ENCODE data around the gene MRPS18A.
"Not testable (repeated sequence)": the region's sequence is repeated elsewhere in the genome, so short reads cannot be mapped to it uniquely, and the experiment has no call there.

MRPS18A gene

DNA sequence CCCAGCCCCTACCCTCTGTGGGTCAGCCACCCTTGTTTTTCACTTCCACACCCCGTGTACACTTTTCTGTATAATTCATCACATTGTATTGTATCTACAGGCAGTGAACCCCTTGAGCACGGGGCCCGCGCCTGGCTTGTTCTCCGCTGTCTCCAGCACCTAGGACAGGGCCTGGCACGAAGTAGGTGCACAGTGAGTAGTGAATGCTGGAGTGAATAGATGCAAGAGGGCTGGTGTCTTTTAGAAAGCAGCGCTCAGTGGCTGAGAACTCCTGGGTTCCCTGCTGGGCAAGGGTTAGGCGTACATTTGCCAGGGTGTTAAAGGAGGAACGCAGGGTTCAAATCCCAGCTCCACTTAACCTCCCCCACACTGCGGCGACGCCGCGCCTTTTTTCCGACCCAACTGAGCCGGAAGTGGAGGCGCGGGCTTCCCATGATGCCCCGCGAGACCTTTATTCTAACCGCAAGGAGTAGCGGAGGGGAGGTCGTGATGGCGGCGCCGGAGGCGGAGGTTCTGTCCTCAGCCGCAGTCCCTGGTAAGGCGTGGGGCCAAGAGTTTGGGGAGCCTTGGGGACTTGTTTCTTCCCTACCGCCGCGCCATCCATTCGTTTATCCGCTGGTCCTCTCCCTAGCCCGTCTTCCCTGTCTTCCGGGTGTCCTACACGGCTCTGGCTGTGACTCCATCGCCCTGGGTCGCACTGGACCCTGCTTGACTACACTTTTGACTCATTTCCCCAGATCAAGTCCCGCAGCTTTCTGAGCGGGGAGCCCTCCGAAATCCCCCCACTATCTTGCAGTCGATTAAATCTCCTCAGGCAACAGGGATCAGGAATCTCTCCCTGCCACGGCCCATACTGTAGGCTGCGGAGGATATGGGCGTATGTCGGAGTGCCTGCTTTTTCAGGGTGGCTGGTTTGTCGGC lies 51.9 kb downstream of the MRPS18A start, which contains the start of gene MAD2L1BP:
TSS of gene MAD2L1BP (plus strand) at position 454 of the 921 bp plus-strand sequence. CDS start at position 490, 36 bp downstream.
- peak; percentile 64 for DNase-seq (ENCODE audit: low spot score)

DNA sequence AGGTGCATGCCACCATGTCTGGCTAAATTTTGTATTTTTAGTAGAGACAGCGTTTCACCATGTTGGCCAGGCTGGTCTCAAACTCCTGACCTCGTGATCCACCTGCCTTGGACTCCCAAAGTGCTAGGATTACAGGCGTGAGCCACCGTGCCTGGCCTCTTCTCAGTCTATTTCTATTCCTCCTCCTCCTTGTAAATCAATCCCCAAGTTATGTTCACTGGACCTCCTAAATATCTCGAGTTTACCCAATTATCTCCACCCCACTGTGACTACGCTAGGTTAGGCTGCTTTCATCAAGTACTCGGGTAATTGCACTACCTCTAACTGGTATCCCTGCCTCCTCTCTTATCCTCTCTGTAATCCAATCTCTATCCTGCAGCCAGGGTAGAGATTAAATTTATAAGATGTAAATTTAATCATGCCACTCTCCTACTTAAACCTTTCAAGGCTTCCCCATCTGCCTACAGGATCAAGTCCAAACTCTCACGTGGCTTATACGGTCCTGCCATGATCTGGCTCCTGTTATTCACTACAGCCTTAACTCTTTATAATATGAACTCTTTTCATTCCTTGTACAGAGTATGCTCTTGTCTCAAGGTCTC lies 52.8 kb downstream of the MRPS18A start:
- no peak for DNase-seq (ENCODE audit: low spot score)

DNA sequence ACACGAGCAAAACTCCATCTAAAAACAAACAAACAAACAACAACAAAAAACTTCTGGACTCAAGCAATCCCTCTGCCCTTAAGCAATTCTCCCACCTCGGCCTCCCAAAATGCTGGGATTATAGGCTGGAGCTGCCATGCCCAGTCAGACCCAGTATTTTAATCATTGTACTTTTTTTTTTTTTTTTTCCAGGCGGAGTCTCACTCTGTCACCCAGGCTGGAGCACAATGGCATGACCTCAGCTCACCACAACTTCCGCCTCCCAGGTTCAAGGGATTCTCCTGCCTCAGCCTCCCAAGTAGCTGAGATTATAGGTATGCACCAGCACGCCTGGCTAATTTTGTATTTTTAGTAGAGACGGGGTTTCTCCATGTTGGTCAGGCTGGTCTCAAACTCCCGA lies 54.6 kb downstream of the MRPS18A start:
- DNase-seq (ENCODE audit: low spot score) = not testable (repeated sequence)

DNA sequence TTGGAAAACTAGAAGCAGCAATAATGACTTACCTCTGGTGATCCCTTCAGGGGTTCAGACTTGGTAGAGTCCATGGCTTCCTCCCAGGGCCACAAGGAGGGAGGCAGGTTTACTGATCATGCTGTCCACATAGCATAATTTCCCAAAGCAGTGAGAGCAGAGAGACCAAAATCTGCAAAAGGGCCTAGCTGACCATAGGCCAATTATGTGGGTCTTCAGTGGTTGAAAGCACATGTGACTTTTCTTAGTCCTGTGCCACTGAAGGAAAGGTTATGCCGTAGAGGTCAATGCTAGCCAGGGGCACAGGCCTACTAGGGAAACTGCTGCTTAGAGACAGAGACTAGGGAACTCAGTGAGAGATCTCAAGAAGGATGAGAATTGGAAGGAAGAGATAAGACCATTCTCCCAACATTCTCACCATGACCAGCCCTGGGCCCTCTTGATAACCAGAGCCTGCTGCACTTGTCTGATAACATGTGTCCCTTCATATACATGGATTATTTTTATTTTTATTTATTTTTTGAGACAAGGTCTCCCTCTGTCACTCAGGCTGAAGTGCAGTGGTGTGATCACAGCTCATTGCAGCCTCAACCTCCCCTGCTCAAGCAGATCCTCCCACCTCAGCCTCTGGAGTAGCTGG lies 56.5 kb downstream of the MRPS18A start:
- DNase-seq (ENCODE audit: low spot score) = no peak

DNA sequence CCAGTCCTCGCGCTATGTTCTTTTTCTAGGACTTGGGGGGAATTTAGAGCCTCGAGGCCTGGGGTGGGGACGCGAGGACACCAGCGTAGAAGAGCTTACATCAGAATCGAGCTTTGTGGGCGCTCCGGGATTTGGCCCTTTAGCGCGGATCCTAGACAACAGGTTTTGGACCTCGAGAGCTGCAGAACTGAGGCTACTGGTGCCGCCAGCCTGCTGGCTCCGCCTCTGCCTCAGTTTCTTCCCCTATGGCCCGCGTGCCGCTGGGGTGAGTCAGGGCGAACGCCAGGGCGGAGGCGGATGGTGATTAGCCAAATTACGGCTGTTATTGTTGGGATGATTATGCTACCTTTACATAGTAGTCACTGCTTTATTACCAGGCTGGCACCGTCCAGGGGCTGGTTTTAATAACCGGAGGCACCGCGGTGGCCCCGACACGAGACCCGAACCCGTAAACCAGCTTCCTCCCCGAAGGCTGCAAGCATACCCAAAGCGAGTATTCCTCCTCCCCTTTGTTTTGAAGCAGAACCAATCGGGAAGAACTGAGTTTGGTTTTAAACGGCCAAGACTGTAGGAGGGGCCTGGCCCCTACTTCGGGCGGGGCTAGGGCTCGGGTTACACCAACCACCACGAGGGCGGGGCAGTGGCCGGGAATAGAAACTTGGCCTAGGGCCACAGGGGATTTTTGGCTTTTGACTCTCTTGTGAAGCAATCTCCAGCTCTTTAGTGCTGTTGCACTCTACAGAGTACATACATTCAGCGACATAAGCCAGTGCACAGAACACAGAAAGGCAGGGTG lies 57.9 kb downstream of the MRPS18A start:
- DNase-seq (ENCODE audit: low spot score) = peak; percentile 90

DNA sequence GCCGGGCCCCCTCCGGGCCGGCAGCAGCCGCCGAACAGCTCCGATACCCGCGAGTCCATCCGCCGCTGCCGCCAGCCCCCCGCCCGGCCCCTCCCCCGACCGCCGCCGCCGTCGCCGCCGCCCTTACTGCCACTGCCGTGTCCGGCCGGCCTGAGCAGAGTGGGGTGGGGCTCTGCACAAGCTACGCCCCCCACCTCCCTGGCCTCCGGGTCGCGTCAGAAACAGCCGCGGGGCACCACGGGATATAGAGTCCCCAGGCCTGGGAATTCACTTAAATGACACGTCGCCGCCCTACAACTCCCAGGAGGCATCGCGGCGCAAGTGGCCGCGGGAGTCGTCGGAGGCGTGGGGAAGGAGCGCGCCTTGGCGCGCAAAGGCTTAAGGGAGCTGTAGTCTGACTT lies 58.5 kb downstream of the MRPS18A start, which contains the start of gene GTPBP2:
TSS of gene GTPBP2 (minus strand) at position 161 of the 401 bp plus-strand sequence. CDS start at position 59, 102 bp downstream.
- peak; percentile 98 for DNase-seq (ENCODE audit: low spot score)

DNA sequence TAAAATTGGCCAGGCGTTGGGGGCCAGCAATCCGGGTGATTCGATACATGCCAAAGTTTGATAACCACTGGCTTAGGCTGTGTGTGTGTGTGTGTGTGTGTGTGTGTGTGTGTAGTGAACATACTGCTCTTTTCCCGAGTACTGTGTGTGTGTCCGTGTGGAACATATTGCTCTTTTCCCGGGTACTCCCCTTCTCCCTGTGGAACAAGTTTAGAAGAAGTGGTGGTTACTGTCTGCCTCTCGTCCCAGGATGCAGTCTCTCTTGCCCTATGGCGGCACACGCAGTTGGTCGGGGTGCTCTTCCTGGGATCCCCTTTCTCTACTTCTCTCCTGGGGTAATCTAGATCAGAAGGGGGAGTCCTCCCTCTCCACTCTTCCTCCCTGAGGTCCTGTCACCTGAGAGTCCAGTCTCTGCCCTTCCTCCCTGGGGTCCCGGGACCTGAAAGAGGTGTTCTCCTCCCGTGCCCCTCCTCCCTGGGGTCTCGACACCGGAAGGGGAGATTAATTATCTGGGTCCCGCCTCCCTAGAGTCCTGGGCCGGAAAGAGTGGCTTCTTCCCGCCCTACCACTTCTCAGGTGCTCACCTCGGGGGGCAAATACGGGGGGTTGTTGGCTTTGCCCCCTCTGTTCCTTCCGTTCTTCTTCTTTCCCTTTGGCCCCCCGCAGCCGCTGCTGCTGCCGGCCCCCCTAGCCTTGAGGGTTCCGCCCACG lies 59.0 kb downstream of the MRPS18A start:
- DNase-seq (ENCODE audit: low spot score) = no peak

DNA sequence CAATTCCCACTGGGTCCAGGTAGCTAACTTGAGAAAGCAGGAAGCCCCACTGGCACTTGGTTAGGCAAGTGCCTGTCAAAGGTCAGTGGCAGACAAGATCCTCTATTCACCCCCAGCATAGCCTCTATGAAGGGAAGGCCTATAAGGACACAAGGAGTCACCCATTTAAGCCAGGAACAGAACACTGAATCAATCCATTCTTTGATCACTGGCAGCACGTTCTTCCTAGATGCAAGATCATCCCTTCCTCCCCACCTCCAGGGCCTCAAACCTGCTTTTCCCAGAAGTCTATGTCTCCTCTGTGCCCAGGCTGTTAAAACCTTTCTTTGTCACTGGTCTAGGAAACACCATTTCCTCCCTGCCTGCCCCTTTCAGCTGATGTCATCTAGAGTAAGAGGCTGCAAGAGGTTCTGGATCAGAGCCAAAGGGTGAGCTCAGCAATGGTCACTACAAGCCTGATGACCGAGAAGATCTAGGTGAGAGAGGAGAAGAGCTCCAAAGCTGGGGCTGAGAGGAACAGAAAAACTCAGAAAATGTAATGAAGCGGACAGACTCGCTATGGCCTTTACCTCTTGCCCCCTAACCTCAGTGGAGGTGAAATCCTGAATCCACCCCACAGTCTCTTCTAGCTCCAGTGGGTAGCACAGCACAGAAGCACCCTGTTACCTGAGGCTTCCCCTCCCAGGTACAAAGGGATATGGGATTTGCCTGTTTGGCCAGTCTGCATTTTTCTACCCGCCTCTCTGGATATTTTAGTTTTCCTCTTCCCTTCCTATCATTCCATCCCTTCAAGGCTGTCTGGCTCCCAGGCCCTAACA lies 60.4 kb downstream of the MRPS18A start:
- DNase-seq (ENCODE audit: low spot score) = peak; percentile 97

DNA sequence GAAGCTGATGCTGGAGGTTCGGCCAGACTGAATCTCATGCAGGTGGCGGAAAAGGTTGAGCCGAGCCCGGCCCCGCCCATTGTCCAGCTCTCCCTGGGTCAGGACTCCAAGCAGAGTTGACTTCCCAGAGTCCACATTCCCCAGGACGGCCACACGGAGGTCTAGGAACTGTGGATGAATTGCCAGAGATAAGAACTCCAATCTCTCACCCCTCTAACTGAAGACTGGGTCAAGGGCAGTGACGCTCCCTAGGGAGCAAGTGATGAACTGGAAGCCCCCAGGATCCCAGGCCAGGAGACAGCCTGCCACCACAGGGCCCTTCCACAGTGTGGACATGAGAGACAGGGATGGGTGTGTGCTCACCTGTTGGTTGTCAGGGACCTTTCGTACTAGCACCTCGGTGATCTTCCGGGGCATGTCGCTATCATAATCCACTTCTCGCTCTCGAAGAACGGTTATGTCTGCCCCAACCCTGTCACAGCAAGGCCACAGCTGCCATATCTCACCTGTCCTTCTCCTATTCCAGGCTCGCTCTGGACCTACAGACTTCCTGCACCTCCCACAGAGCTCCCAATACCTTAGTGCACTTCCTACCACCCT lies 62.1 kb downstream of the MRPS18A start:
- DNase-seq (ENCODE audit: low spot score) = no peak

DNA sequence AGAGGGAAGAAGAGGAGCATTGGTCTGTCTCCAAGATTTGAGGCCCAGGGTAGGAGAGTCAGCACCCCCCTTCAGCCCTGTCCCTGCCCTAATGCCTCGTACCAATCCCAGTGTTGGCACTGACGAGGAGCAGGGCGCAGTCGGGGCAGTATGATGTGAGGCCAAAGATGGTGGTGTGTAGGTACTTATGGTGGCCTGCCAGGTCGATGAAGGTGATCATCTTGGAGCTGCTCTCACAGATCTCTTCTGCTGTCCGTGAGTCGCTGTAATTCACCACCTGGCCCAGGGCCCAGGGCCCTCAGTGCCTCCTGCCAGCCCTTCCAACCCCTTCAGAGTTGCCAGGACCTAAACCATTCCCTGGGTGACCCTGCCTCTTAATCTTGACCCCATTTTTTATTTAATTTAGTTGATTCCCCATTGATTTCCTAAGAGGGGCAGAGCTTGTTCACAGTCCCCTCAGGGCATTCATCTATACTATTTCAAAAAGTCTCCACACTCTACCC lies 62.8 kb downstream of the MRPS18A start:
- no peak for DNase-seq (ENCODE audit: low spot score)

DNA sequence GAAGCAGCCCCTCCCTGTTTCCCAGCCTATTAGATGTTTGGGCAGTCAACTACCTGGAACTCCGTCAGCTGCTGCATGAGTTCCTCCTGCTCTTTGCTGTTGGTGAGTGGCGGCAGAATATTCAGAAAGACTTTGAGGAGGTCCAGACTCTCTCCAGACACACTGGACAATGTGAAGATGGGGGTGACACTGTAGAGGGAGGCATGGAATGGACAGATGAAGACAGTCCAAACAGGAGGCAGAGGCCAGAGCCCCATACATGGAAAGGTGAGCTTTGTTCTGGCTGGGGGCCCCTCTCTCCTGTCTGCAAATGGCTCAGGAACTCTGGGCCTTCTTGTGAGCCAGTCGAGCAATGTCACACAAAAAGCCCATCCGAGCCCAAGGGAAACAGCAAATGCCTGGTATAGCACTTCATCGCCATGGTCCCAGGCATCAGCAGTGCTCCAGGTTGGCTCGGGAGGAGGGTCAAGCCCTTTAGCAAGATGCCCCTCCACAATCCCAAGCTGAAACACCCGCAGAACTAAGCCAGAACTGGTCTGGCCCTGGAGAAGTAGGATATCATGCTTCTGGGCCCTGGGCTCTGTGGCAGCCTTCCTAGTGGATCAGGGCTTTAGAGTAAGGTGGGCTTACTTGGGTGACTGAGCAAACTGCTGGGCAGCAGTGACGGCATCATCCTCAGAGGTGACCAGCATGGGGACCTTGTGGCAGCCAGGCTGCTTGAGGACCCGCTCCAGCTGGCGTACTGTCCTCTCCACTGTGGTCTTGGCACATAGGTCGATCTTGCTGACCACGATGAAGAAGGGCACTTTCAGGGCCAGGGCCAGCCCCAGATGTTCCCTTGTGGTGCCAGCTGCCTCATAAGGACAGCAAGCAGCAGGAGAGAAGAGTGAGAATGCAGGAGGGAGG lies 63.5 kb downstream of the MRPS18A start:
- DNase-seq (ENCODE audit: low spot score) = no peak

DNA sequence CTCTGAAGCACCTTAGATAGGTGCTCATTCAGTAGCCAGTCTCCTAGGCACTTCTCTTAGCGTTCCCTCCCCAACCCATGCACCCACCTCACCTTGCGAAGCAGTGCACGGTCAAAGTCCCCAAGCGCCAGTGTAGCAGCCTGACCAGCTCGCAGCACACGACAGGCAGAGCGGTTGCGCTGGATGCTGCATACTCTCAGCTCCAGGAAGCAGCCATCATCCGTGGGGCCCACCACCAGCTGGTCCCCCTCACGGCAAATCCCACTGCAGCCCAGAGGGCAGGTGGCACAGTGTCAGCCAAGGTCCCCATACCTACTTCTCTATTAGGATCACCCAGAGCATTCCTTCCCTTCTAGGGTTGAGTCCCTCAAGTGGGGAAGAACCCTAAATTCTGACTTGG lies 65.0 kb downstream of the MRPS18A start:
- no peak for DNase-seq (ENCODE audit: low spot score)

DNA sequence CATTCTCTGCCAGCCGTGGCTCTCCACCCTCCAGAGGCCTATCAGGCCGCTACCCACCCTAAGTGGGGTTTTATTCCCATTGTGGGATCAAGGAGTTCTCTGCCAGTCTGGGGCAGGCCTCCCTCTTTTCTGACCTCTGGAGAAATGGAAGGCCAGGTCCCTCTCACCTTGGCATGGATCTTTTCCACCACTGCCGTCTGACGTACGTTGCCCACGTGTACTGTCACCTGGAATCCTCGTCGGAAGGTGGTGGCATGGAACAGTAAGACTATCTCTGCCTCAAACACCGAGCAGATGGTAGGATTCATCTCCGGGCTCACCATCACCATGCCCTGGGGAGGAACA lies 65.8 kb downstream of the MRPS18A start:
- DNase-seq (ENCODE audit: low spot score) = no peak
